ENCODE results near the gene CRK. TPM values are rescaled to one million over a fixed set of nuclear protein-coding genes. Genes with fewer than 3 reads are reported as not detected.

The CRK gene
- total RNA-seq, 1 donor from 2014 or later, result 24.2 TPM

- Mint-ChIP-seq H3K36me3 (ENCODE audit: low read depth) (peaks cover 21% of the 10 kb centered on the region), H3K27me3 (ENCODE audit: insufficient read depth) (no peaks in the 10 kb centered on the region), H3K4me3 (no peak overlapping the region), H3K4me1 (ENCODE audit: low read depth) (peaks cover 7% of the 10 kb centered on the region), H3K27ac (no peak overlapping the region), H3K9me3 (no peaks in the 10 kb centered on the region)
- intact Hi-C loops (cut with micrococcal nuclease), result no loop called here
- no peak for DNase-seq (ENCODE audit: low spot score)
These were observed 26.6 kb upstream of the CRK start for GRCh38 chr17:1482680-1483079.

- Mint-ChIP-seq H3K4me1 (ENCODE audit: low read depth) (peaks cover under 1% of the 10 kb centered on the region), H3K27me3 (ENCODE audit: insufficient read depth) (no peaks in the 10 kb centered on the region), H3K4me3 (no peak overlapping the region), H3K36me3 (ENCODE audit: low read depth) (peaks cover 21% of the 10 kb centered on the region), H3K27ac (no peak overlapping the region), H3K9me3 (no peaks in the 10 kb centered on the region)
- intact Hi-C loops (cut with micrococcal nuclease), result no loop called here
- DNase-seq (ENCODE audit: low spot score), result no peak
These were observed 25.7 kb upstream of the CRK start for GRCh38 chr17:1481736-1482135.

GRCh38 chr17:1480747-1481465 lies 24.9 kb upstream of the CRK start:
- peaks cover 21% of the 10 kb centered on the region for H3K36me3 Mint-ChIP-seq (ENCODE audit: low read depth)
- H3K27me3 Mint-ChIP-seq (ENCODE audit: insufficient read depth), result no peaks in the 10 kb centered on the region
- no peak for DNase-seq (ENCODE audit: low spot score)
- H3K4me3 Mint-ChIP-seq, result no peak overlapping the region
- H3K9me3 Mint-ChIP-seq, result no peaks in the 10 kb centered on the region
- no peaks in the 10 kb centered on the region for H3K4me1 Mint-ChIP-seq (ENCODE audit: low read depth)
- intact Hi-C loops (cut with micrococcal nuclease), result no loop called here
- no peak overlapping the region for H3K27ac Mint-ChIP-seq

- no peak overlapping the region for H3K4me3 Mint-ChIP-seq
These were observed 22.4 kb upstream of the CRK start for GRCh38 chr17:1478418-1478817.

GRCh38 chr17:1475321-1475854 lies 19.4 kb upstream of the CRK start:
- Mint-ChIP-seq H3K4me3 (no peak overlapping the region), H3K36me3 (ENCODE audit: low read depth) (peaks cover 12% of the 10 kb centered on the region), H3K27me3 (ENCODE audit: insufficient read depth) (no peaks in the 10 kb centered on the region), H3K9me3 (no peaks in the 10 kb centered on the region), H3K4me1 (ENCODE audit: low read depth) (peaks cover 12% of the 10 kb centered on the region), H3K27ac (no peak overlapping the region)
- intact Hi-C loops (cut with micrococcal nuclease), result no loop called here
- DNase-seq (ENCODE audit: low spot score), result no peak

More at GRCh38 chr17:1478418-1478817, 22.4 kb upstream of the CRK start:
- intact Hi-C loops (cut with micrococcal nuclease), result no loop called here
- no peak for DNase-seq (ENCODE audit: low spot score)
- Mint-ChIP-seq H3K36me3 (ENCODE audit: low read depth) (peaks cover 24% of the 10 kb centered on the region), H3K27ac (no peak overlapping the region), H3K4me1 (ENCODE audit: low read depth) (peaks cover 8% of the 10 kb centered on the region), H3K9me3 (no peaks in the 10 kb centered on the region), H3K27me3 (ENCODE audit: insufficient read depth) (no peaks in the 10 kb centered on the region)

- no peaks in the 10 kb centered on the region for H3K27me3 Mint-ChIP-seq (ENCODE audit: insufficient read depth)
- H3K36me3 Mint-ChIP-seq (ENCODE audit: low read depth), result peaks cover 12% of the 10 kb centered on the region
- DNase-seq (ENCODE audit: low spot score), result no peak
- no peak overlapping the region for H3K4me3 Mint-ChIP-seq
- H3K9me3 Mint-ChIP-seq, result no peaks in the 10 kb centered on the region
- H3K27ac Mint-ChIP-seq, result no peak overlapping the region
- intact Hi-C loops (cut with micrococcal nuclease), result no loop called here
- H3K4me1 Mint-ChIP-seq (ENCODE audit: low read depth), result peaks cover 12% of the 10 kb centered on the region
These were observed 18.6 kb upstream of the CRK start for GRCh38 chr17:1474402-1475189.

GRCh38 chr17:1473841-1474240 lies 17.8 kb upstream of the CRK start:
- intact Hi-C loops (cut with micrococcal nuclease), result loop anchor here (1.0 kb wide), 1 partner anchor 11 kb away; no protein-coding TSS in a partner anchor
- no peak for DNase-seq (ENCODE audit: low spot score)
- Mint-ChIP-seq H3K36me3 (ENCODE audit: low read depth) (peaks cover 18% of the 10 kb centered on the region), H3K4me1 (ENCODE audit: low read depth) (peaks cover 12% of the 10 kb centered on the region), H3K4me3 (no peak overlapping the region), H3K27ac (no peak overlapping the region), H3K9me3 (peaks cover 6% of the 10 kb centered on the region), H3K27me3 (ENCODE audit: insufficient read depth) (no peaks in the 10 kb centered on the region)

GRCh38 chr17:1473170-1473569 lies 17.1 kb upstream of the CRK start:
- Mint-ChIP-seq H3K36me3 (ENCODE audit: low read depth) (peaks cover 24% of the 10 kb centered on the region), H3K4me1 (ENCODE audit: low read depth) (peaks cover 12% of the 10 kb centered on the region), H3K4me3 (no peak overlapping the region), H3K27me3 (ENCODE audit: insufficient read depth) (no peaks in the 10 kb centered on the region), H3K9me3 (peaks cover 10% of the 10 kb centered on the region), H3K27ac (no peak overlapping the region)
- intact Hi-C loops (cut with micrococcal nuclease), result loop anchor here (1.0 kb wide), 1 partner anchor 10 kb away; no protein-coding TSS in a partner anchor
- no peak for DNase-seq (ENCODE audit: low spot score)

- intact Hi-C loops (cut with micrococcal nuclease), result no loop called here
- no peak overlapping the region for H3K27ac Mint-ChIP-seq
- peaks cover 12% of the 10 kb centered on the region for H3K4me1 Mint-ChIP-seq (ENCODE audit: low read depth)
- H3K36me3 Mint-ChIP-seq (ENCODE audit: low read depth), result peaks cover 25% of the 10 kb centered on the region
- H3K9me3 Mint-ChIP-seq, result peaks cover 10% of the 10 kb centered on the region
- DNase-seq (ENCODE audit: low spot score), result no peak
- no peak overlapping the region for H3K4me3 Mint-ChIP-seq
- H3K27me3 Mint-ChIP-seq (ENCODE audit: insufficient read depth), result no peaks in the 10 kb centered on the region
These were observed 16.1 kb upstream of the CRK start for GRCh38 chr17:1471911-1472821.

GRCh38 chr17:1471490-1471889 lies 15.5 kb upstream of the CRK start:
- Mint-ChIP-seq H3K4me1 (ENCODE audit: low read depth) (peaks cover 12% of the 10 kb centered on the region), H3K27me3 (ENCODE audit: insufficient read depth) (no peaks in the 10 kb centered on the region), H3K36me3 (ENCODE audit: low read depth) (peaks cover 25% of the 10 kb centered on the region), H3K4me3 (no peak overlapping the region), H3K9me3 (peaks cover 10% of the 10 kb centered on the region), H3K27ac (no peak overlapping the region)
- intact Hi-C loops (cut with micrococcal nuclease), result no loop called here
- no peak for DNase-seq (ENCODE audit: low spot score)

GRCh38 chr17:1470755-1471462 lies 14.9 kb upstream of the CRK start:
- DNase-seq (ENCODE audit: low spot score), result no peak
- no peak overlapping the region for H3K27ac Mint-ChIP-seq
- H3K27me3 Mint-ChIP-seq (ENCODE audit: insufficient read depth), result no peaks in the 10 kb centered on the region
- H3K4me1 Mint-ChIP-seq (ENCODE audit: low read depth), result peaks cover 12% of the 10 kb centered on the region
- H3K9me3 Mint-ChIP-seq, result peaks cover 10% of the 10 kb centered on the region
- intact Hi-C loops (cut with micrococcal nuclease), result no loop called here
- H3K36me3 Mint-ChIP-seq (ENCODE audit: low read depth), result peaks cover 25% of the 10 kb centered on the region
- H3K4me3 Mint-ChIP-seq, result no peak overlapping the region

Data from activated T-helper 1 cell treated with anti-CD3 and anti-CD28 coated beads, Interleukin-12 subunit alpha, Interleukin-12 subunit beta, Interleukin-2, Interleukin-4 antibody, amounts not matched to agents 30 ng/mL and 10 ng/mL and 1 ng/mL, durations not matched to agents 14 hours and 24 hours and 36 hours (primary cell).